Aorta (tissue), 5 donors: ENCODE measurements around the gene KIF9. TPM values are rescaled to one million over a fixed set of nuclear protein-coding genes. Genes with fewer than 3 reads are reported as not detected.
"Not testable (repeated sequence)": the region's sequence is repeated elsewhere in the genome, so short reads cannot be mapped to it uniquely, and the experiment has no call there.

Experiments used
- ATAC-seq: fragments of 200-7000 bp; cut with Tn5 transposase; one replicate; pipeline ENCODE4 v1.9.1; 2022; ENCODE audit warnings: moderate library complexity; ENCODE audit not compliant: low FRiP score
- DNase-seq, 2 donors: peaks; one replicate each; pipeline ENCODE4 v3.0.0-alpha.2; 2020
- H3K27ac ChIP-seq, 2 donors: one replicate each; pipeline ENCODE4 v1.5.1; 2013; ENCODE audit warnings: low read length in 2 of 2, mild to moderate bottlenecking in 2 of 2, moderate library complexity in 2 of 2, control low read depth in 1 of 2, inconsistent platforms in 1 of 2, low read depth in 1 of 2
- H3K27me3 ChIP-seq, 2 donors: one replicate each; pipeline ENCODE4 v1.6.1; 2013; ENCODE audit warnings: control low read depth in 1 of 2, low read length in 1 of 2, mild to moderate bottlenecking in 1 of 2, moderate library complexity in 1 of 2; ENCODE audit not compliant: insufficient read depth in 2 of 2, control insufficient read depth in 1 of 2
- H3K36me3 ChIP-seq, 2 donors: one replicate each; pipeline ENCODE4 v1.6.1; 2013; ENCODE audit warnings: control low read depth in 1 of 2, low read length in 1 of 2, mild to moderate bottlenecking in 1 of 2; ENCODE audit not compliant: insufficient read depth in 2 of 2, control insufficient read depth in 1 of 2
- H3K4me1 ChIP-seq, 2 donors: one replicate each; pipeline ENCODE4 v1.6.1; 2013; ENCODE audit warnings: low read length in 2 of 2, control low read depth in 1 of 2, mild to moderate bottlenecking in 1 of 2, moderate library complexity in 1 of 2; ENCODE audit not compliant: insufficient read depth in 2 of 2, control insufficient read depth in 1 of 2
- H3K4me3 ChIP-seq, 2 donors: one replicate each; pipeline ENCODE4 v1.5.1; 2013; ENCODE audit warnings: low read length in 2 of 2, control low read depth in 1 of 2, mild to moderate bottlenecking in 1 of 2
- H3K9me3 ChIP-seq: one replicate; pipeline ENCODE4 v1.6.1; 2013; ENCODE audit warnings: mild to moderate bottlenecking, low read length; ENCODE audit not compliant: control insufficient read depth
- WGBS, 2 donors: extraction: QIAGEN DNeasy Blood & Tissue Kit; methylation state at CpG; one replicate each; pipeline ENCODE4 v1.1.7; 2013; 5-methylcytosine and 5-hydroxymethylcytosine counted together
- intact Hi-C, 2 donors: fragments of 100-400 bp; cut with DNase I; formaldehyde crosslinking; loops; one replicate each; pipeline versions ENCODE4 v1.14.2 to v1.15.0; 2022
- polyA plus RNA-seq, 2 donors: library from polyadenylated mRNA; stranded (reverse); fragments of 200-250 nt; gene quantifications; one replicate each; pipeline ENCODE4 v1.2.3, GENCODE V29; 2013
- total RNA-seq, 2 donors: library from RNA; stranded (reverse); fragmentation: NEBNext Ultra II Directional; extraction: Animal tissue kit (Norgen Biotek cat#: 25700); gene quantifications; one replicate each; pipeline ENCODE4 v1.2.1, GENCODE V29; 2021
- donor health status: healthy with polysubstance abuse.
- donor health status: Bipolar disorder and iron deficiency.
- donor health status: DM: no; HTN: no; CAD: no.
- donor health status: DM: no; HTN: no; CAD: no.
- donor health status: DM: yes; HTN: yes; CAD: no.

The KIF9 gene
- total and polyA plus RNA-seq, 4 donors: 6.5 to 14.4 (median 10.1) TPM

DNA sequence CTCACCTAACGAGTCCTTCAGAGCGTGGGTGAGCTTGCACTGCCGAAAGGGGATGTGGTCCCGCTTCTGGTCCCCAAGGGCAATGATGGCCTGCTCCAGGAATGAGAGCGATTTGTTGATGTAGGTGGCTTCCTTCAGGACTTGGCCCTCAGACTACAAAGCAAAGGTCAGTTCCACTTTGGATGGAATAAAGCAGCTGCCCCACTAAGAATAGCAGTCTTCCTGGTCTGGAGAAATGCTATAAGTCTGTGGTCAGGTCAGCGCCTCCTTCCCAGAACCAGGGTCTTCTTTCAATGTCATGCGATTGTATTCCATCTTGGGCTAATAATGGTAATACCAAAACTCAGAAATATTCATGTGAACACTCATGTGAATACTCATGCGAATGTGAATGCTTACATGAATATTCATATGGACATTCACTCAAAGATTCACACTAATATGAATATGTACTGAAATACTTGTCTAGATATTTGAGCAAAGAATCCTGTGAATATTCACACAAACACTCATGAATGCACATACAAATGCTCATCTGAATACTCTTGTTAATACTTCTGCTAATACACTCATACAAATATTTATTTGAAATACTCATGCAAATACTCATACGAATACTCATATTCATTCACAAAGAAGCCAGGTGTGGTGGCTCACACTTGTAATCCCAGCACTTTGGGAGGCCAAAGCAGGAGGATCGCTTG is 16.7 kb downstream of the KIF9 start:
- Histone ChIP-seq H3K27ac (no peak overlapping the region), H3K27me3 (no peaks in the 10 kb centered on the region), H3K36me3 (no peaks in the 10 kb centered on the region), H3K9me3 (no peaks in the 10 kb centered on the region), H3K4me1 (no peaks in the 10 kb centered on the region), H3K4me3 (no peak overlapping the region)
- no peak for DNase-seq
- WGBS, 2 donors: 96 to 97% methylated on average over 10 of the region's 10 CpGs
- ATAC-seq: no peak
- intact Hi-C loops: no loop called here

DNA sequence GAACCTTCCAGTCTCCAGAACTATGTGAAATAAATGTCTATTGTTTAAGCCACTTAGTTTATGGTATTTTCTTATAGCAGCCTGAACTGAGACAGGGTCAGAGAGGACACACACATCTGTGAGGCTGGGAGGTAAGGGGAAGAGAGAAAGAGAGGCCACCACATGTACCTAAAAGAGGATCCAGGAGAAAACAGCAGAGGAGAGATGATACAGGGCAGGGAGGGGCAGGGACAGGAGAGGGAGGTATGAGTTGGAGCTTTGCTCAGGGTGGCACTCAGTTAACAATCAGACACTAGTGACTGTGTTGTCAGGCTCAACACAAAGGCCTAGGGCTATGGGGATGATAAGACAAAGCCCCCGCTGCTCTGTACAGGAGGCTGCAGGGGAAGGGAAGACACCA is 17.6 kb downstream of the KIF9 start:
- Histone ChIP-seq H3K36me3 (no peaks in the 10 kb centered on the region), H3K9me3 (no peaks in the 10 kb centered on the region), H3K4me3 (no peak overlapping the region), H3K27ac (no peak overlapping the region), H3K27me3 (no peaks in the 10 kb centered on the region), H3K4me1 (no peaks in the 10 kb centered on the region)
- ATAC-seq (no peak), DNase-seq (no peak)
- intact Hi-C loops: no loop called here
- WGBS, 2 donors: 95 to 100% methylated on average over 1 of the region's 1 CpG

DNA sequence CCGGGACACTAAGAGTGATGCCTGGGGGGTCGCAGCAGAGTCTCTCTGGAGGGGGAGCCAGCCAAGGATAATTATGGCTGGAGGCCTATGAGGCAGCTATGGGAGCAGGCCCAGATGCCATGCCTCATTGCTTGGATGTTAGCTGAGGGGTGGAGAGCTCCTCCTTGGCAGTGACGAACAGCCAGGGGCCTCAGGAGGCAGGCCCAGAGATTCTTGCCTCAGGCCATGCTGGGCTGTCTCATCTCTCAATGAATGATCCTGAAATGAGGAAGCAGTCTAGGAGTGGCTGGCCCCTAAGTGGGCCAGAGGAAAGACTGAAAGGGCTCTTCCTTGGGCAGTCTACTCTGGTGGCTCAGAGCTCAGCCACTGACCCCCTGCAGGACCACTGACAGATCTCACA is 21.3 kb downstream of the KIF9 start:
- ATAC-seq (no peak), DNase-seq (peak in 1 of 2 donors; percentile 26)
- Histone ChIP-seq H3K27me3 (no peaks in the 10 kb centered on the region), H3K9me3 (no peaks in the 10 kb centered on the region), H3K27ac (no peak overlapping the region), H3K36me3 (no peaks in the 10 kb centered on the region), H3K4me1 (no peaks in the 10 kb centered on the region), H3K4me3 (no peak overlapping the region)
- intact Hi-C loops: no loop called here
- WGBS, 2 donors: 84 to 86% methylated on average over 3 of the region's 3 CpGs

DNA sequence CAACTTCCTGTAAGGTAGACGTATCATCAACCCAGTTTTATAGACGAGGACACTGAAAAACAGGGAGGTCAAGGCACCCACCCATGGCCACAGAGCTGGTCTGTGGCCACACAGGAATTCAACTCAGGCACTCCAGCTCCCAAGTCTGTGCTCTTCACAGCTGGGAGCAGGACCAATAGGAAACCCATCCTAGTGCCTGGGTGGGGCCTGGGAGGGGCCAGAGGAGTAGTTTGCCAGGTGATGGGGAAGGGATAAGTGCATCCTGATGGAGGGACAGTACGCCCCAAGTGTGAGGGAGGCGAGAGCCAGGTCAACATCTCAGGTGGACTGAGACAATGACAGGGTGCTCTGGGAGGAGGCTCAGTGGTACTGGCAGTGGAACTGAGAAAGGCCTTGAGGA is 22.0 kb downstream of the KIF9 start:
- H3K4me1 ChIP-seq: no peaks in the 10 kb centered on the region
- H3K9me3 ChIP-seq: no peaks in the 10 kb centered on the region
- no peak for ATAC-seq
- H3K36me3 ChIP-seq: no peaks in the 10 kb centered on the region
- 87 to 92% methylated on average over 4 of the region's 4 CpGs for WGBS, 2 donors
- H3K27ac ChIP-seq: no peak overlapping the region
- no peak overlapping the region for H3K4me3 ChIP-seq
- intact Hi-C loops: no loop called here
- no peaks in the 10 kb centered on the region for H3K27me3 ChIP-seq
- peak in 1 of 2 donors; percentile 16 for DNase-seq

DNA sequence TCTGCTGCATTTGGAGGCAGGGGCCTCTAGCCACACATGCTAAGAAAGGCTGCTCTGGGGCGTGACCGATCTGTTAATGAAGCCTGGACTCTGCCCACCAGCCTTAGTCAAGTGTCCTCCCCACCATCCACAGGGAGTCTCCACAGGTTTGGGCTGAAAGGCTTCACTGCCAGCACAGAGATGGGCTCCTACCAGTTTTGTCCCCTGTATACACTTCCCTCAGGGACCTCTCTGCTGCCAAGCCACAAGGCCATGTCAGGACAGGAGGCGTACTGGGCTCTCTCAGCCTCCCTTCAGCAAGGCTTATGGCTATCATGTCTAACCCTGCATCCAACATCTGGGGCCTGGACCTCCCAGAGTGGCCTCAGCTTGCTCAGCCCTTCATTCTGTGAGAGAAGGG is 23.5 kb downstream of the KIF9 start:
- no peak for ATAC-seq
- peak in 1 of 2 donors; percentile 9 for DNase-seq
- Histone ChIP-seq H3K27ac (no peak overlapping the region), H3K36me3 (no peaks in the 10 kb centered on the region), H3K27me3 (no peaks in the 10 kb centered on the region), H3K4me1 (no peaks in the 10 kb centered on the region), H3K4me3 (no peak overlapping the region), H3K9me3 (no peaks in the 10 kb centered on the region)
- intact Hi-C loops: no loop called here
- WGBS, 2 donors: 83 to 91% methylated on average over 3 of the region's 3 CpGs

DNA sequence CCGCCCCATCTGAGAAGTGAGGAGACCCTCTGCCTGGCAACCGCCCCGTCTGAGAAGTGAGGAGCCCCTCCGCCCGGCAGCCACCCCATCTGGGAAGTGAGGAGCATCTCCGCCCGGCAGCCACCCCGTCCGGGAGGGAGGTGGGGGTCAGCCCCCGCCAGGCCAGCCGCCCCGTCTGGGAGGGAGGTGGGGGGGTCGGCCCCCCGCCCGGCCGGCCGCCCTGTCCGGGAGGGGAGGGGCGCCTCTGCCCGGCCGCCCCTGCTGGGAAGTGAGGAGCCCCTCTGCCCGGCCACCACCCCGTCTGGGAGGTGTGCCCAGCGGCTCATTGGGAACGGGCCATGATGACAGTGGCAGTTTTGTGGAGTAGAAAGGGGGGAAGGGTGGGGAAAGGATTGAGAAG is 26.3 kb downstream of the KIF9 start:
- H3K9me3 ChIP-seq, H3K27me3 ChIP-seq, H3K27ac ChIP-seq, ATAC-seq, H3K4me1 ChIP-seq, intact Hi-C loops, H3K36me3 ChIP-seq, H3K4me3 ChIP-seq, DNase-seq: not testable (repeated sequence)
- 81 to 87% methylated on average over 15 to 25 of the region's 25 CpGs for WGBS, 2 donors

DNA sequence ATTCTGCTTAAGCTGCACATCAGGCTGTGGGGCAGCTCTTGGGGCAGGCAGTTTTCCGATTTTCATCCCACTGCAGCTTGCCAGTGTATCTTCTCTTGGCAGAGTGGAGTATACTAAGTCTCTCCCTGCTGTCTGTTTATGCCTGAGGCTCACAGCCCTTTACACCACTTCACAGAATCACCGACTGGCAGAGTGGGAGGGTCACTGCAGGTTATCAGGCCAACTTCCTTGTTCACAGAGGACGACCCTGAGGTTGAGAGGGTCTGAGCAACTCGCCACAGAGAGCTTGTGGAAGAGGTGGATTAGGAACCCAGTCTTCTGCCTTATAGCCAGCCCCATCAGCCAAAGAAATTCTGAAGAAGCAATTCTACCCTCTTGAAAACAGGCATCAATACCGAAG is 30.9 kb downstream of the KIF9 start:
- no peak overlapping the region for H3K4me3 ChIP-seq
- H3K4me1 ChIP-seq: no peaks in the 10 kb centered on the region
- H3K36me3 ChIP-seq: no peaks in the 10 kb centered on the region
- H3K9me3 ChIP-seq: no peaks in the 10 kb centered on the region
- no peak overlapping the region for H3K27ac ChIP-seq
- intact Hi-C loops: no loop called here
- ATAC-seq: no peak
- DNase-seq: no peak
- WGBS, 2 donors: 61 to 70% methylated on average over 5 of the region's 5 CpGs
- no peaks in the 10 kb centered on the region for H3K27me3 ChIP-seq

DNA sequence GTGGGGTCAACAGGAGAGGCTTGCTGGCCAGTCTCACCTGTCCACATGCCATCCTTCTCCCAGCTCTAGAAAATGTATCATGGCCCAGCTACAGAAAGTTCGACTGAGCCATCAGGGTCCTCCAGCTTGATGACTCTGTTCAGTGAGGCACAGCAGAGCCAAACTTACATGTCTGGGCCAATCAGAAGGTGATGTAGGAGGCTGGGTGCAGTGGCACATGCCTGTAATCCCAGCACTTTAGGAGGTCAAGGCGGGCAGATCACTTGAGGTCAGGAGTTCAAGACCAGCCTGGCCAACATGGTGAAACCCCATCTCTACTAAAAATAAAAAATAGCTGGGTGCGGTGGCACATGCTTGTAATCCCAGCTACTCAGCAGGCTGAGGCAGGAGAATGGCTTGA is 31.5 kb downstream of the KIF9 start:
- intact Hi-C loops, H3K36me3 ChIP-seq, H3K27ac ChIP-seq, H3K9me3 ChIP-seq, H3K27me3 ChIP-seq, DNase-seq, H3K4me3 ChIP-seq, H3K4me1 ChIP-seq, ATAC-seq: not testable (repeated sequence)
- 54 to 55% methylated on average over 3 of the region's 3 CpGs for WGBS, 2 donors

DNA sequence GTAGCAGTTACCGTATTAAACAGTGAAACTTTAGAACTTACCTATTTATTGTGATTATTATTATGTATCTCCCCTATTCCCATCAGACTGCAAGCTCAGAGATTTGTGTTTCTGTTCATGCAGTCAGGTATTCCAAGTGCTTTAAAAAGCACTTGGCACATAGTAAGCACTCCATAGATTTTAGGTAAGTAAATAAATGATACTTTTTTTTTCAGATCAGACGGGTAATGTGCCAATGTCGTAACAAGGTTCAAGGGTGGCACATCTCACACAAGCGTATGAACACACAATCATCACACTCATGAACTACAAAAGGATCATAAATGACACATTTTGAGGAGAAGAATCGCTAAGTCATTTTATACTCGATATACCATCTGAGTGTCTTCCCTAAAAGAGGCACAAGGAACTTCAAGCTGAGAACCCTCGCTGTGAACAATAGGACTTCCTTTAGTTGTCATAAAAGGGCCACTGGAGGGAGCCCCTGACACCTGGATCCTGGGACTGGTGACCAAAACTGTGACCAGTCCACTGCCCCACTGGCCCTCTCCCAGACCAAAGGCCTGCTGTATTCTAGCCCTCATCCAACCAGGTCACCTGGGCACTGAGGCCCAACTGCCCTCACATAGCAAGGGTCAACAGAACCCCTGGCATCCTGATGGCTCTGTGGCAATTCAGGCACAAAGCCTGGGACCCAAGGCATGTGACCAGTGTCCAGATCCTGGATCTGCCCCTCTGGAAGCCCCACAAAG is 32.1 kb downstream of the KIF9 start:
- no peaks in the 10 kb centered on the region for H3K4me1 ChIP-seq
- H3K9me3 ChIP-seq: no peaks in the 10 kb centered on the region
- no peaks in the 10 kb centered on the region for H3K27me3 ChIP-seq
- no peak overlapping the region for H3K27ac ChIP-seq
- ATAC-seq (no peak), DNase-seq (peak in 1 of 2 donors; percentile 58)
- H3K36me3 ChIP-seq: no peaks in the 10 kb centered on the region
- intact Hi-C loops: no loop called here
- no peak overlapping the region for H3K4me3 ChIP-seq
- WGBS, 2 donors: 84 to 87% methylated on average over 7 of the region's 7 CpGs
